A673 (cell line): ENCODE measurements around the gene MEG3. TPM values are rescaled to one million over a fixed set of nuclear protein-coding genes. Genes with fewer than 3 reads are reported as not detected.

Source experiments
- BruUV-seq: library from RNA; stranded (reverse); fragments of 400-500 nt; replicated peaks from 2 replicates; lab custom pipeline; 2021; lab: Mats Ljungman, UMichigan
- CTCF ChIA-PET: fragments of 300-600 bp; sonication (Branson Sonifier 250); formaldehyde crosslinking; loops from one replicate; lab custom pipeline; 2022; ENCODE audit warnings: antibody characterized with exemption; lab: Charles Lee
- POLR2A ChIA-PET: fragments of 300-600 bp; sonication (Branson Sonifier 250); formaldehyde crosslinking; loops from one replicate; lab custom pipeline; 2022; ENCODE audit warnings: antibody characterized with exemption; ENCODE audit not compliant: low non-redundant PET; lab: Charles Lee
- DNase-seq: peaks from one replicate; pipeline ENCODE4 v3.0.0-alpha.2; 2015; ENCODE audit warnings: low spot score
- H3K27ac ChIP-seq: fragments of 200-600 bp; sonication (generic); 2 replicates; pipeline ENCODE4 v1.5.1; 2016; ENCODE audit warnings: mixed run types, low read depth, mild to moderate bottlenecking, mixed read lengths, antibody characterized with exemption, low read length; ENCODE audit not compliant: poor library complexity, severe bottlenecking
- H3K27me3 ChIP-seq: fragments of 200-600 bp; sonication (generic); replicated peaks from 2 replicates; pipeline ENCODE4 v1.6.1; 2017; ENCODE audit warnings: mixed run types, low read depth, mild to moderate bottlenecking, mixed read lengths, antibody characterized with exemption, low read length; ENCODE audit not compliant: insufficient read depth, poor library complexity
- H3K36me3 ChIP-seq: fragments of 200-600 bp; sonication (generic); 2 replicates; pipeline ENCODE4 v1.6.1; 2016; ENCODE audit warnings: mixed run types, mild to moderate bottlenecking, mixed read lengths, antibody characterized with exemption, low read length; ENCODE audit not compliant: insufficient read depth, poor library complexity, severe bottlenecking
- H3K4me1 ChIP-seq: fragments of 200-600 bp; sonication (generic); 2 replicates; pipeline ENCODE4 v1.6.1; 2017; ENCODE audit warnings: mixed run types, mild to moderate bottlenecking, mixed read lengths, antibody characterized with exemption, low read length; ENCODE audit not compliant: insufficient read depth, poor library complexity, severe bottlenecking
- H3K4me3 ChIP-seq: fragments of 200-600 bp; sonication (generic); 2 replicates; pipeline ENCODE4 v1.5.1; 2016; ENCODE audit warnings: low read depth, mixed run types, mild to moderate bottlenecking, mixed read lengths, low read length; ENCODE audit not compliant: poor library complexity, severe bottlenecking
- H3K9me3 ChIP-seq: fragments of 200-600 bp; sonication (generic); 2 replicates; pipeline ENCODE4 v1.6.1; 2016; ENCODE audit warnings: mixed run types, low read depth, mild to moderate bottlenecking, mixed read lengths, antibody characterized with exemption, low read length; ENCODE audit not compliant: poor library complexity, severe bottlenecking
- CTCF ChIP-seq: fragments of 300-800, 200-600 bp; sonication (generic); conservative IDR thresholded peaks from 2 replicates; pipeline ENCODE4 v1.5.1; 2017; ENCODE audit warnings: low read depth, mild to moderate bottlenecking, antibody characterized with exemption, low read length, moderate library complexity, mixed read lengths
- EZH2 ChIP-seq: fragments of 200-600 bp; sonication (generic); IDR thresholded peaks from 2 replicates; pipeline ENCODE4 v1.6.1; 2017; ENCODE audit warnings: borderline replicate concordance, low read depth, mild to moderate bottlenecking, mixed read lengths, antibody characterized with exemption, low read length; ENCODE audit not compliant: poor library complexity, severe bottlenecking
- intact Hi-C: fragments of 100-400 bp; cut with micrococcal nuclease; formaldehyde crosslinking; loops from one replicate; pipeline ENCODE4 v1.10.0; 2022; ENCODE audit not compliant: unreplicated experiment
- total RNA-seq: library from RNA; stranded (reverse); gene quantifications from 2 replicates; pipeline ENCODE4 v1.2.3, GENCODE V29; 2021

MEG3 gene
- total RNA-seq, 1 experiment from 2014 or later: 58.7 TPM

DNA sequence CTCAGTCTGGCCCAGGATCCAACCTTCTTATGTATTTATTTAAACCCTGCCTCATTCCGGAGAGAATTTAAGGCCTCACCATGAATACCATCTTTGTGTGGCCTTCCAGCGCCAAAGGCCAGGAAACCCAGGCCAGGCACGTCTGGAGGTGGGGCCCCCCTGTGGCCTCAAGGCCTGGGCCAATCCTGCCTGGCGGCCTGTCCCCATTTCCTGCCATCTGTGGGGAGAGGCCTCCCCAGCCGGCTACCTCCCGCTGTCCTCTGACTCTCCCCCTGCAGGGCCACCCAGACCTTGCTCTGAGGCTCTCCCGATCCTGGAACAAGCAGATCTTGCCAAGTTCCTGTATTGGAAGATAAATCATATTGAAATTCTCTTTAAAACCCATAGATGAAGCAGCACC is 37.4 kb upstream of the MEG3 start:
- CTCF ChIA-PET: no interaction called here
- TF ChIP-seq CTCF: no peak
- TF ChIP-seq EZH2: no peak
- Histone ChIP-seq H3K4me3 (no peak overlapping the region), H3K27ac (no peak overlapping the region), H3K9me3 (no peaks in the 10 kb centered on the region), H3K4me1 (no peaks in the 10 kb centered on the region), H3K27me3 (no peaks in the 10 kb centered on the region), H3K36me3 (no peaks in the 10 kb centered on the region)
- no TSS peak for BruUV-seq
- POLR2A ChIA-PET: no interaction called here
- DNase-seq: no peak
- intact Hi-C loops: no loop called here

- Histone ChIP-seq H3K4me3 (no peak overlapping the region), H3K4me1 (no peaks in the 10 kb centered on the region), H3K27me3 (no peaks in the 10 kb centered on the region), H3K27ac (no peak overlapping the region), H3K9me3 (no peaks in the 10 kb centered on the region), H3K36me3 (no peaks in the 10 kb centered on the region)
- ChIA-PET CTCF (no interaction called here), POLR2A (no interaction called here)
- intact Hi-C loops: no loop called here
- DNase-seq: no peak
- BruUV-seq: no TSS peak
- no peak for TF ChIP-seq EZH2
- no peak for TF ChIP-seq CTCF
Observed at GRCh38 chr14:100788942-100789341, 37.0 kb upstream of the MEG3 start.

DNA sequence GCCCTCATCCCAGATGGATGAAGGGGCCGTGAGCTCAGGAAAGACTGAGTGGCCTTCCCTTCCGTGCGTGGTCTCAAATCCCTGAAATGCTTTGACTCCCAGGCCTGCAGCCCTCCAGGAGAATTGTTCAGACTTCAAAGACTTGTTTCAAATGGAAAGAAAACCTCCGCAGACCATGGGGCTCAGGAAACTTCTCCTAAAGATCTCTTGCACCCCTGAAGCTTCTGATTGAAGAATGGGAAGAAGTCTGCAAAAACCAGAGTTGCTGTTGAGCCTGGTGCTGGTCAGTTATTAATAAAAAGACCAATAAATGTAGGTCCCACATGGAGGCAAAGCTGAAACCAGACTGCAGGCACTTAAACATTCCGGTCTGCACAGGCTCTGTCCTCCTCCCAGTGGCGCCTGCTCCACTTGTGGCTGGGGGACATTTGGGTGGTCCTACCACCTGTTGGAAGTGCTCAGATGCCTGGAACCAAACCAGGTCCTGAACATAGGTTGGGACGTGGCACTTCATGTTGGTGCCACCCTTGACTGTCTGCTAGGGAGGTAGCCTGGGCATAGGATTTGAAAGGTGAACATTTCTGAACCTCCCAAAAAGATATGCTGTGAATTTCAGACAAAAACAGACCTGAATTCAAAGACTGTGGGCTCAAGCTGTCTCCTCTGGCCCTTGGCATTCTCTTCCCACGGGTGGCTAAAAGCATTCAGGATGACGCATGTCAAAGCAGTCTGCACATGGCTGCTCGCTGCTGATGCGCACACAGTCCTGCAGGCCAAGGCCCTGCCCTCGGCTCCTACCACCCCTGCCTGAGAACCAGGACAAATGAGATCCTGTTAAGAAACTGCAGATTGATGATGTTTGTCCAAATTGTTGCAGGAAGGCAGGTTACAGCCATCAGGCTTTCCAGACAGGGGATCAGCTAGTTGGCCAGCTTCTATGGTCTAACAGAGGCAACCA is 36.2 kb upstream of the MEG3 start:
- Histone ChIP-seq H3K36me3 (no peaks in the 10 kb centered on the region), H3K4me3 (no peak overlapping the region), H3K27ac (no peak overlapping the region), H3K9me3 (no peaks in the 10 kb centered on the region), H3K27me3 (no peaks in the 10 kb centered on the region), H3K4me1 (no peaks in the 10 kb centered on the region)
- no peak for DNase-seq
- POLR2A ChIA-PET: no interaction called here
- TF ChIP-seq EZH2 (no peak), CTCF (no peak)
- BruUV-seq: no TSS peak
- intact Hi-C loops: no loop called here
- CTCF ChIA-PET: no interaction called here
